ENCODE results near the gene ROR2.

DNA sequence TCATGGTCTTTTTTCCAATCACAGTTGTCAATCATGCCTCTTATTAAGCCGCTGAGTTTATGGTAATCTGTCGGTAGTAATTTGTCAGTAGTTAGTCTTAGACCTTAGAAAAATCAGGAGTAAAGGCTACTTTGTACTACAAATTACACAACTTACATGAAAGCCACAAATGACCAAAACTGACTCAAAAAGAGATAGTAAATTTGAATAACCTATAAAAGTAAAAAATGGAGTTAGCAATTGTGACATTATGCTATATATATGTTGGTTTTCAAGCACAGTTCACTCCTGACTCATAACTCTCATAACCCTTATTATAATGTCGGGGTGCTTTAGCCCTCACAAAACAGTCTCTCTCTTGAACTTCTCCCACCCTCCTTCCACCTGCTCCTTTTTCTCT lies 251.8 kb downstream of the ROR2 start:
- TF ChIP-seq POLR2A (IDR thresholded peaks at IDR 0.05; ENCODE audit: low read depth, low read length) (no peak), POLR2AphosphoS5 (IDR thresholded peaks at IDR 0.05; ENCODE audit: low read depth, low read length) (no peak), TAF1 (IDR thresholded peaks at IDR 0.05; ENCODE audit: borderline replicate concordance, low read depth, low read length) (no peak)

Measured in GM12892 (cell line).